NCI-H1092 (cell line): Measurements from ENCODE around the gene GPSM3.
"Not testable (repeated sequence)": the region's sequence is repeated elsewhere in the genome, so short reads cannot be mapped to it uniquely, and the experiment has no call there.

Experiments
- DNase-seq: peaks from one replicate; lab custom pipeline; 2025; lab: John Stamatoyannopoulos, UW

GPSM3 gene

GRCh38 chr6:32192608-32193039 is at the start of gene GPSM3:
Gene GPSM3, minus strand, starts transcription at chr6:32192643. Its CDS starts 130 bp downstream, at chr6:32192513.
- DNase-seq: no peak

- DNase-seq: no peak
Measured at GRCh38 chr6:32240686-32241085, 48.2 kb upstream of the GPSM3 start.

- no peak for DNase-seq
Measured at GRCh38 chr6:32239462-32239861, 47.0 kb upstream of the GPSM3 start.

- DNase-seq: no peak
Measured at GRCh38 chr6:32234934-32235333, 42.5 kb upstream of the GPSM3 start.

- no peak for DNase-seq
Measured at GRCh38 chr6:32226434-32226833, 34.0 kb upstream of the GPSM3 start.

- DNase-seq: no peak
Measured at GRCh38 chr6:32224696-32225095, 32.3 kb upstream of the GPSM3 start.

GRCh38 chr6:32223258-32224235 is 31.1 kb upstream of the GPSM3 start, which contains the start of gene NOTCH4:
Gene NOTCH4, minus strand, starts transcription at chr6:32224067. Its CDS starts 139 bp downstream, at chr6:32223928.
- no peak for DNase-seq

- no peak for DNase-seq
Measured at GRCh38 chr6:32222333-32223230, 30.1 kb upstream of the GPSM3 start.

- DNase-seq: no peak
Measured at GRCh38 chr6:32220021-32220420, 27.6 kb upstream of the GPSM3 start.

- no peak for DNase-seq
Measured at GRCh38 chr6:32218167-32218566, 25.7 kb upstream of the GPSM3 start.

- no peak for DNase-seq
Measured at GRCh38 chr6:32216998-32217397, 24.6 kb upstream of the GPSM3 start.

- no peak for DNase-seq
Measured at GRCh38 chr6:32216285-32216684, 23.8 kb upstream of the GPSM3 start.

GRCh38 chr6:32215617-32216016 is 23.2 kb upstream of the GPSM3 start:
- no peak for DNase-seq

GRCh38 chr6:32214126-32214525 is 21.7 kb upstream of the GPSM3 start:
- no peak for DNase-seq

GRCh38 chr6:32213649-32214048 is 21.2 kb upstream of the GPSM3 start:
- DNase-seq: no peak

GRCh38 chr6:32212076-32212760 is 19.8 kb upstream of the GPSM3 start:
- no peak for DNase-seq

GRCh38 chr6:32211432-32211831 is 19.0 kb upstream of the GPSM3 start:
- DNase-seq: not testable (repeated sequence)

- DNase-seq: no peak
Measured at GRCh38 chr6:32210191-32210601, 17.8 kb upstream of the GPSM3 start.

GRCh38 chr6:32208996-32209395 is 16.6 kb upstream of the GPSM3 start:
- DNase-seq: no peak

- no peak for DNase-seq
Measured at GRCh38 chr6:32204268-32204715, 11.8 kb upstream of the GPSM3 start.

- no peak for DNase-seq
Measured at GRCh38 chr6:32203426-32204267, 11.2 kb upstream of the GPSM3 start.
